ENCODE data around the gene SDK2. TPM values are rescaled to one million over a fixed set of nuclear protein-coding genes. Genes with fewer than 3 reads are reported as not detected.

SDK2 gene
- total and polyA plus RNA-seq, 4 experiments from 2014 or later = 0.49 to 2.9 (median 2.2) TPM; not detected in 1

- H3K36me3 ChIP-seq (ENCODE audit: insufficient read depth, low read length) = no peaks in the 10 kb centered on the region
- peaks cover 0 to 1% (median 0%) of the 10 kb centered on the region in 8 donors for H3K9me3 Mint-ChIP-seq
- no peaks in the 10 kb centered on the region for H3K4me1 Mint-ChIP-seq
- ChIA-PET POLR2A (ENCODE audit: partially characterized antibody) (no interaction called here), CTCF (ENCODE audit: partially characterized antibody) (interaction anchor here (1.3 to 1.4 kb wide), 2 partner anchors 28 to 86 kb away, joined by 5 to 6 read pairs; no protein-coding TSS in a partner anchor)
- no peak overlapping the region for H3K27ac ChIP-seq (ENCODE audit: low read depth, low read length)
- no peaks in the 10 kb centered on the region for H3K36me3 Mint-ChIP-seq
- no peak overlapping the region for H3K4me3 ChIP-seq (ENCODE audit: low read length in 2 of 2)
- H3K27me3 ChIP-seq (ENCODE audit: insufficient read depth, low read length) = no peaks in the 10 kb centered on the region
- H3K4me1 ChIP-seq (ENCODE audit: insufficient read depth, low read length) = no peaks in the 10 kb centered on the region
- H3K4me3 Mint-ChIP-seq = no peak overlapping the region
- intact Hi-C loops (cut with micrococcal nuclease) = no loop called here
- H3K9me3 ChIP-seq (ENCODE audit: control insufficient read depth in 1 of 2, low read length in 2 of 2) = no peaks in the 10 kb centered on the region
- no peak for DNase-seq
- no peak overlapping the region for H3K27ac Mint-ChIP-seq
- H3K27me3 Mint-ChIP-seq = no peaks in the 10 kb centered on the region
Observed at GRCh38 chr17:73342050-73342522, 302.2 kb downstream of the SDK2 start.

- CTCF ChIA-PET (ENCODE audit: partially characterized antibody) = interaction anchor here (0.7 to 1.4 kb wide), 4 partner anchors 28 to 785 kb away, joined by 3 to 6 read pairs (median 5); no protein-coding TSS in a partner anchor
- intact Hi-C loops (cut with micrococcal nuclease) = no loop called here
- H3K36me3 Mint-ChIP-seq = no peaks in the 10 kb centered on the region
Observed at GRCh38 chr17:73341350-73342049, 302.7 kb downstream of the SDK2 start.

DNA sequence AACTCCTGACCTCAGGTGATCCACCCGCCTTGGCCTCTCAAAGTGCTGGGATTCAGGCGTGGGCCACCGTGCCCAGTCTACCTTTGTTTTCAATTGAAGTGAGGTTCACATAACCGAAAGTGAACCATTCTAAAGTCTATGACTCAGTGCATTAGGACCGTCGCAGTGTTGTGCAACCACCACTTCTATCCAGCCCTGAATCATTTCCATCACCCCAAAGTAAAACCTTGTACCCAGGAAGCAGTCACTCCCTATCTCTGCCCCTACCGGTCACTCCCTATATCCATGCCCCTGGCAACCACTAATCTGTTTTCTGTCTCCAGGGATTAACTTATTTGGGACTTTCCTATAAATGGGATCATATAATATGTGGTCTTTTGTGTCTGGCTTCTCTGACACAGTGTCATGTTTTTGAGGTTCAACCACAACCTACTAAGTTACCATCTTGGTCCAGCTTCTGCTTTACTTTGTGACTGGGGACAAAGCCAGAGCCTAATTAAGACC lies 304.1 kb downstream of the SDK2 start:
- no peaks in the 10 kb centered on the region for H3K27me3 ChIP-seq (ENCODE audit: insufficient read depth, low read length)
- no peaks in the 10 kb centered on the region for H3K4me1 ChIP-seq (ENCODE audit: insufficient read depth, low read length)
- H3K4me3 ChIP-seq (ENCODE audit: low read length in 2 of 2) = no peak overlapping the region
- no peaks in the 10 kb centered on the region for H3K9me3 ChIP-seq (ENCODE audit: control insufficient read depth in 1 of 2, low read length in 2 of 2)
- H3K4me3 Mint-ChIP-seq = no peak overlapping the region
- H3K27ac ChIP-seq (ENCODE audit: low read depth, low read length) = no peak overlapping the region
- H3K36me3 Mint-ChIP-seq = no peaks in the 10 kb centered on the region
- H3K9me3 Mint-ChIP-seq = peaks cover 0 to 1% (median 0%) of the 10 kb centered on the region in 8 donors
- H3K27ac Mint-ChIP-seq = no peak overlapping the region
- intact Hi-C loops (cut with micrococcal nuclease) = no loop called here
- no peaks in the 10 kb centered on the region for H3K27me3 Mint-ChIP-seq
- POLR2A ChIA-PET (ENCODE audit: partially characterized antibody) = no interaction called here
- no peaks in the 10 kb centered on the region for H3K36me3 ChIP-seq (ENCODE audit: insufficient read depth, low read length)
- DNase-seq = no peak
- CTCF ChIA-PET (ENCODE audit: partially characterized antibody) = no interaction called here
- H3K4me1 Mint-ChIP-seq = no peaks in the 10 kb centered on the region

More at GRCh38 chr17:73341350-73342049, 302.7 kb downstream of the SDK2 start:
- peaks cover 0 to 1% (median 0%) of the 10 kb centered on the region in 8 donors for H3K9me3 Mint-ChIP-seq
- no peaks in the 10 kb centered on the region for H3K4me1 ChIP-seq (ENCODE audit: insufficient read depth, low read length)
- no peaks in the 10 kb centered on the region for H3K4me1 Mint-ChIP-seq
- H3K9me3 ChIP-seq (ENCODE audit: control insufficient read depth in 1 of 2, low read length in 2 of 2) = no peaks in the 10 kb centered on the region
- no peaks in the 10 kb centered on the region for H3K27me3 ChIP-seq (ENCODE audit: insufficient read depth, low read length)
- H3K4me3 ChIP-seq (ENCODE audit: low read length in 2 of 2) = no peak overlapping the region
- H3K27ac Mint-ChIP-seq = no peak overlapping the region
- no peaks in the 10 kb centered on the region for H3K36me3 ChIP-seq (ENCODE audit: insufficient read depth, low read length)
- DNase-seq = no peak
- no peak overlapping the region for H3K4me3 Mint-ChIP-seq
- H3K27ac ChIP-seq (ENCODE audit: low read depth, low read length) = no peak overlapping the region
- H3K27me3 Mint-ChIP-seq = no peaks in the 10 kb centered on the region
- POLR2A ChIA-PET (ENCODE audit: partially characterized antibody) = no interaction called here

GRCh38 chr17:73338566-73339197 lies 305.6 kb downstream of the SDK2 start:
- Histone ChIP-seq H3K4me3 (ENCODE audit: low read length in 2 of 2) (no peak overlapping the region), H3K9me3 (ENCODE audit: control insufficient read depth in 1 of 2, low read length in 2 of 2) (no peaks in the 10 kb centered on the region), H3K36me3 (ENCODE audit: insufficient read depth, low read length) (no peaks in the 10 kb centered on the region), H3K4me1 (ENCODE audit: insufficient read depth, low read length) (no peaks in the 10 kb centered on the region), H3K27ac (ENCODE audit: low read depth, low read length) (no peak overlapping the region), H3K27me3 (ENCODE audit: insufficient read depth, low read length) (no peaks in the 10 kb centered on the region)
- Mint-ChIP-seq H3K9me3 (peaks cover 0 to 1% (median 0%) of the 10 kb centered on the region in 8 donors), H3K27ac (no peak overlapping the region), H3K27me3 (no peaks in the 10 kb centered on the region), H3K4me1 (no peaks in the 10 kb centered on the region), H3K36me3 (no peaks in the 10 kb centered on the region), H3K4me3 (no peak overlapping the region)
- ChIA-PET CTCF (ENCODE audit: partially characterized antibody) (no interaction called here), POLR2A (ENCODE audit: partially characterized antibody) (interaction anchor here (0.8 kb wide), 1 partner anchor 14 kb away, joined by 3 read pairs; no protein-coding TSS in a partner anchor)
- intact Hi-C loops (cut with micrococcal nuclease) = no loop called here
- DNase-seq = no peak

- no peaks in the 10 kb centered on the region for H3K9me3 ChIP-seq (ENCODE audit: control insufficient read depth in 1 of 2, low read length in 2 of 2)
- intact Hi-C loops (cut with micrococcal nuclease) = no loop called here
- ChIA-PET CTCF (ENCODE audit: partially characterized antibody) (no interaction called here), POLR2A (ENCODE audit: partially characterized antibody) (no interaction called here)
- no peaks in the 10 kb centered on the region for H3K36me3 ChIP-seq (ENCODE audit: insufficient read depth, low read length)
- H3K27ac ChIP-seq (ENCODE audit: low read depth, low read length) = no peak overlapping the region
- no peak overlapping the region for H3K27ac Mint-ChIP-seq
- no peaks in the 10 kb centered on the region for H3K36me3 Mint-ChIP-seq
- H3K4me3 Mint-ChIP-seq = no peak overlapping the region
- no peak for DNase-seq
- no peaks in the 10 kb centered on the region for H3K27me3 ChIP-seq (ENCODE audit: insufficient read depth, low read length)
- peaks cover 0 to 1% (median 0%) of the 10 kb centered on the region in 8 donors for H3K9me3 Mint-ChIP-seq
- H3K27me3 Mint-ChIP-seq = no peaks in the 10 kb centered on the region
- H3K4me1 Mint-ChIP-seq = no peaks in the 10 kb centered on the region
- H3K4me1 ChIP-seq (ENCODE audit: insufficient read depth, low read length) = no peaks in the 10 kb centered on the region
- no peak overlapping the region for H3K4me3 ChIP-seq (ENCODE audit: low read length in 2 of 2)
Observed at GRCh38 chr17:73338050-73338521, 306.2 kb downstream of the SDK2 start.

DNA sequence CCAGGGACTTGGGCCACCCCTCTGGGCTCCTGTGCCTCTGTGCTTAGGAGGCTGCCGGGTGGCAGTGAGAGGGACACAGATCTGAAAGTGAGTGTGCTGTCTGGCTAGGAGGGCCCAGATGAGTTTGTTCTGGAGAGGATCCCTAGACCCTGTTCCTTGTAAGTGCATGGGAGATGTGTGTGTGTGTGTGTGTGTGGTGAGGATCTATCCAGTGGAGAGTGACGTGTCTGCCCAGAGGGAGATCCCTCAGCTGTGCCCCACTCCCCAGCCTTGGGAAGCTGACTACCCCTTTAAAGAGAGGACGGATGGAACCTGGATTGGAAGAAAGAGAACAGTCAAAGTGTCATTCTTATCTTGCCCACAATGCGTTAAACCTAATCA lies 306.9 kb downstream of the SDK2 start:
- intact Hi-C loops (cut with micrococcal nuclease) = no loop called here
- no peaks in the 10 kb centered on the region for H3K36me3 Mint-ChIP-seq
- no peak overlapping the region for H3K27ac ChIP-seq (ENCODE audit: low read depth, low read length)
- H3K27ac Mint-ChIP-seq = no peak overlapping the region
- H3K4me3 Mint-ChIP-seq = no peak overlapping the region
- ChIA-PET POLR2A (ENCODE audit: partially characterized antibody) (no interaction called here), CTCF (ENCODE audit: partially characterized antibody) (no interaction called here)
- peaks cover 0 to 1% (median 0%) of the 10 kb centered on the region in 8 donors for H3K9me3 Mint-ChIP-seq
- no peak for DNase-seq
- no peaks in the 10 kb centered on the region for H3K4me1 ChIP-seq (ENCODE audit: insufficient read depth, low read length)
- no peaks in the 10 kb centered on the region for H3K27me3 ChIP-seq (ENCODE audit: insufficient read depth, low read length)
- no peaks in the 10 kb centered on the region for H3K4me1 Mint-ChIP-seq
- no peaks in the 10 kb centered on the region for H3K9me3 ChIP-seq (ENCODE audit: control insufficient read depth in 1 of 2, low read length in 2 of 2)
- no peaks in the 10 kb centered on the region for H3K36me3 ChIP-seq (ENCODE audit: insufficient read depth, low read length)
- H3K27me3 Mint-ChIP-seq = no peaks in the 10 kb centered on the region
- H3K4me3 ChIP-seq (ENCODE audit: low read length in 2 of 2) = no peak overlapping the region
